HG03064 (cell line): ENCODE data around the gene BCAP29.

ENCODE experiments used
- ATAC-seq: cut with Tn5 transposase; IDR thresholded peaks from one replicate; pipeline ENCODE4 v1.9.1; 2021; ENCODE audit warnings: low read depth; ENCODE audit not compliant: unreplicated experiment

Gene BCAP29

GRCh38 chr7:107661081-107661864 lies 81.2 kb downstream of the BCAP29 start:
- ATAC-seq, result no peak

GRCh38 chr7:107661865-107662379 lies 81.9 kb downstream of the BCAP29 start:
- ATAC-seq, result no peak

GRCh38 chr7:107663196-107663595 lies 83.2 kb downstream of the BCAP29 start:
- no peak for ATAC-seq

- ATAC-seq, result no peak
These were observed 86.7 kb downstream of the BCAP29 start for GRCh38 chr7:107666790-107667189.

- no peak for ATAC-seq
These were observed 87.3 kb downstream of the BCAP29 start for GRCh38 chr7:107667341-107667740.

GRCh38 chr7:107668296-107668695 lies 88.2 kb downstream of the BCAP29 start:
- no peak for ATAC-seq
